Astrocyte of the spinal cord (primary cell): ENCODE measurements around the gene VNN1.

ENCODE experiments used
- DNase-seq: peaks from one replicate; pipeline ENCODE4 v3.0.0; 2011; ENCODE audit warnings: low read depth, low spot score
- H3K4me3 ChIP-seq: 2 replicates; pipeline ENCODE4 v1.5.1; 2011; ENCODE audit warnings: low read depth, mild to moderate bottlenecking, low read length, moderate library complexity
- in situ Hi-C: cut with HindIII; loops from 2 replicates; pipeline ENCODE4 v1.10.0; 2017; ENCODE audit warnings: low sequenced_read_pairs
- TF ChIP-seq, protein P1 (sequence below): IDR thresholded peaks from 2 replicates; pipeline ENCODE4 v1.5.1; 2012; ENCODE audit warnings: low read depth, mild to moderate bottlenecking, low read length, inconsistent platforms

VNN1 gene

DNA sequence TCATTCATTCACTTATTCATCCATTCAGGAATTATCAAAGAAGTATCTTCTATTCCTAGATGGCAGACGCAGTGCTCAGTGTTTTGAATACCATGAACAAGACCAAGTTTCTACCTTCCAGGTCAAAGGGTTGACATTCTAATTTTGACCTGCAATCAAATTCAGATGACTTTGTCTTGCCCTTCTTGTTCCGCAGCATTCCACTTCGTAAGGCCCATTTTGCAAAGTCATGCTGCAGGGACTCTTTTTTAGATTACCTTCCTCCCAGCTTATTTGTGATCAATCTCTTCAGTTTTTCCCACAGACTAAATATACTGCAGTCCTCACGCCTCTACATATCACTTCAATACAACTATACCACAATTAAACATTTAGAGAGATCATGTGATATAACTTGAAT, 47.7 kb downstream of the VNN1 start:
- TF ChIP-seq, protein P1, sequence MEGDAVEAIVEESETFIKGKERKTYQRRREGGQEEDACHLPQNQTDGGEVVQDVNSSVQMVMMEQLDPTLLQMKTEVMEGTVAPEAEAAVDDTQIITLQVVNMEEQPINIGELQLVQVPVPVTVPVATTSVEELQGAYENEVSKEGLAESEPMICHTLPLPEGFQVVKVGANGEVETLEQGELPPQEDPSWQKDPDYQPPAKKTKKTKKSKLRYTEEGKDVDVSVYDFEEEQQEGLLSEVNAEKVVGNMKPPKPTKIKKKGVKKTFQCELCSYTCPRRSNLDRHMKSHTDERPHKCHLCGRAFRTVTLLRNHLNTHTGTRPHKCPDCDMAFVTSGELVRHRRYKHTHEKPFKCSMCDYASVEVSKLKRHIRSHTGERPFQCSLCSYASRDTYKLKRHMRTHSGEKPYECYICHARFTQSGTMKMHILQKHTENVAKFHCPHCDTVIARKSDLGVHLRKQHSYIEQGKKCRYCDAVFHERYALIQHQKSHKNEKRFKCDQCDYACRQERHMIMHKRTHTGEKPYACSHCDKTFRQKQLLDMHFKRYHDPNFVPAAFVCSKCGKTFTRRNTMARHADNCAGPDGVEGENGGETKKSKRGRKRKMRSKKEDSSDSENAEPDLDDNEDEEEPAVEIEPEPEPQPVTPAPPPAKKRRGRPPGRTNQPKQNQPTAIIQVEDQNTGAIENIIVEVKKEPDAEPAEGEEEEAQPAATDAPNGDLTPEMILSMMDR, result no peak
- H3K4me3 ChIP-seq, result no peak overlapping the region
- no peak for DNase-seq
- in situ Hi-C loops, result no loop called here

DNA sequence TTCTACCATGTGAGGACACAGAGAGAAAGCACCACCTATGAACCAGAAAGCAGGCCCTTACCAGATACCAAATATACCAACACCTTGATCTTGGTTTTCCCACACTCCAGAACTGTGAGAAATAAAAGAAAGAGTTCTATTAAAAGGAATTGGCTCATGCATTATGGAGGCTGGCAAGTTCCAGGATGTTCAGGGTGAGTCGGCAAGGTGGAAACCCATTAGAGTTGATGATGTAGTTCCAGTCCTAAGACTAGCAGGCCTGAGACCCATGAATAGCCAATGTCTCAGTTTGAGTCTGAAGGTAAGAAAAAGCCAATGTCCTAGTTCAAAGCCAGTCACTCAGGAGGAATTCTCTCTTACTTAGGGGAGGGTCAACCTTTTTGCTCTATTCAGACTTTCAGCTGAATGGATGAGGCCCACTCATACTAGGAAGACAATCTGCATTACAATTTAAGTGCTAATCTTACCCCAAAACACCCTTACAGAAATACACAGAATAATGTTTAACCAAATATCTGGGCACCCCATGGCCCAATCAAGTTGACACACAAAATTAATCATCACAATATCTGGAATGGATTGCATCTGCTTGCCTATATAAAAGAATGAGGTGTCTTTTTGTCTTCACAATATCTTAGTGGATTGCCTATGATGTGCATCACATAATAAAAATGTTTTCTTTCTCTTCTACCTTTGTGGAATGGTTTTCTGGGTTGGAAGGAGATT, 49.4 kb downstream of the VNN1 start:
- H3K4me3 ChIP-seq, result no peak overlapping the region
- DNase-seq, result no peak
- in situ Hi-C loops, result no loop called here
- TF ChIP-seq, protein P1, result no peak

DNA sequence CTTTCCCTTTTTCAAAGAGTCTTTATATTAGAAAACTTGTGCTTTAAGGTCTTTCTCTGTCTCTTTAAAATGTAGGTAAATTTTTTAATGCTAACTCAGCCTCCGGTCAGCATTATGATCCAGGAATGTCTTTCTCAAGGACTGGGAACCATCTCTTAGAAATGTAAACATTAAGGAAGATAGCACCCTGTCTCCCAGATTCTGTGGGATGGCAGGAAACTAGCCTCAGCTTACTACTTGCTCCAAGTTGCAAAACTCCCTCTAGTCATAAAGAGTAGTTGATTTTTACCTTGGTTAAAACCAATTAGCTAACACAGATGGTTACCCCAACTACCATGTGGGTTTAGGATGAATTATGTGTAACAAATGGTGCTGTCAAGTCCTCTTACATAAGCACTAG, 50.2 kb downstream of the VNN1 start:
- no peak for DNase-seq
- no peak overlapping the region for H3K4me3 ChIP-seq
- in situ Hi-C loops, result no loop called here
- TF ChIP-seq, protein P1, result no peak

DNA sequence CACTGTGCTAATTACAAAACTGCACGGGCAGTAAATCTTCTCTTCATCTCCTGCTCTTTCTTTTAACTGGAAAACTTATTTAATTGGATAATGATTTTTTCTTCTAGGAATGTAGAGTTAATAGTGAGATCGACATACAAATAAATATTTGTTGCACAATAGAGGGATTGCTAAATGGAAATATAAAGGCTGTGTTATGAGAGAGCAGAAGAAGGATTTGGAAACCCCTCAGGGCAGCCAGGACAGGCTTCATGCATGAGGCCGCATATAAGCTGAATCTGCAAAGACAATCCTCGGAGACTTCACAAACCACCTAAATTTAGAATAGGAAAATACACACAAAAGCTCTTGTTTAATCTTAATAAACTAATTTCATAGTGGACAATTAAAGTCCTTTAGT, 51.9 kb downstream of the VNN1 start:
- H3K4me3 ChIP-seq, result no peak overlapping the region
- TF ChIP-seq, protein P1, result no peak
- DNase-seq, result no peak
- in situ Hi-C loops, result no loop called here

DNA sequence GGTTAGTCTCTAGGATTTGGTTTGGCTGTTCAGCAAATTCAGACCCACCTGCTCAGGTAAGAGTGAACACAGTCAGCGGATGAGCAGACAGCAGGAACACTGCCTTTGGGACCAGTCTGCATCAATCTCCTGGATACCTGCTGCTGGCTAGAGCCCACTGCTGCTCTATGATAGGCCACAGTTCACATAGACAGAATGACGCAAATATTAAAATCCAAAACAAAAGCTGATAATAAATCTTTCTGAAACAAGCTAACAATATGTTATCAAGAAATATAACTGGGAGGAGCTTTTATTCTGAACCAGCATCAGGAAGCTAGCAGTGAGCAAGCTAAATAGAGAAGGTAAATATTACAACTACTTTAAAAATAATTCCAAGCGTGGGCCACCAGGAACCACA, 54.8 kb downstream of the VNN1 start, which contains the start of gene TAAR1:
Gene TAAR1, minus strand, starts transcription at position 101 of the 400 bp plus-strand sequence. CDS start 13,179 bp downstream, outside the sequence.
- in situ Hi-C loops, result no loop called here

DNA sequence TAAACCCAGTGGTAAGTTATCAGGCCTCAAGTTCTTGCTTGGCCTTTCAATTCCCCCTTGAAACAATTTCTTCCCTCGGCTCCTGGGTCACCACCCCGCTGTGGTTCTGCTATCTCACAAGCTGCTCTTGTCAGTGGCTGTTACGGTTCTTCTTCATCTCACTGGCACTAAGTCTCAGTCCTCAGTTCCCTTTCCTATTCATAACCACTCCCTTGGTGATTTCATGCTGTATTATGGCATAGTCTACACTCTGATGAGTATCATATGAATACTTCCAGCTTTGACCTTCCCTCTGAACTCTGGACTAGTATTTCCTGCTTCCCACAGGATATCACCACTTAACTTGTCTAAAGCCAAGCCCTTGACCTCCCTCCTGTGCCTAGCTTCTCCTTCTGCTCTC, 62.8 kb downstream of the VNN1 start:
- in situ Hi-C loops, result no loop called here
- no peak for DNase-seq
- no peak overlapping the region for H3K4me3 ChIP-seq
- TF ChIP-seq, protein P1, result no peak

More for the DNA sequence above, 54.8 kb downstream of the VNN1 start, which contains the start of gene TAAR1:
- DNase-seq, result no peak
- H3K4me3 ChIP-seq, result no peak within 1 kb of the TSS
- TF ChIP-seq, protein P1, result no peak
